HG03103 (cell line): ENCODE results near the gene CREB5.
"Not testable (repeated sequence)": the region's sequence is repeated elsewhere in the genome, so short reads cannot be mapped to it uniquely, and the experiment has no call there.

Source experiments
- ATAC-seq: cut with Tn5 transposase; IDR thresholded peaks from one replicate; pipeline ENCODE4 v1.9.1; 2021; ENCODE audit warnings: low read depth; ENCODE audit not compliant: unreplicated experiment

The CREB5 gene

DNA sequence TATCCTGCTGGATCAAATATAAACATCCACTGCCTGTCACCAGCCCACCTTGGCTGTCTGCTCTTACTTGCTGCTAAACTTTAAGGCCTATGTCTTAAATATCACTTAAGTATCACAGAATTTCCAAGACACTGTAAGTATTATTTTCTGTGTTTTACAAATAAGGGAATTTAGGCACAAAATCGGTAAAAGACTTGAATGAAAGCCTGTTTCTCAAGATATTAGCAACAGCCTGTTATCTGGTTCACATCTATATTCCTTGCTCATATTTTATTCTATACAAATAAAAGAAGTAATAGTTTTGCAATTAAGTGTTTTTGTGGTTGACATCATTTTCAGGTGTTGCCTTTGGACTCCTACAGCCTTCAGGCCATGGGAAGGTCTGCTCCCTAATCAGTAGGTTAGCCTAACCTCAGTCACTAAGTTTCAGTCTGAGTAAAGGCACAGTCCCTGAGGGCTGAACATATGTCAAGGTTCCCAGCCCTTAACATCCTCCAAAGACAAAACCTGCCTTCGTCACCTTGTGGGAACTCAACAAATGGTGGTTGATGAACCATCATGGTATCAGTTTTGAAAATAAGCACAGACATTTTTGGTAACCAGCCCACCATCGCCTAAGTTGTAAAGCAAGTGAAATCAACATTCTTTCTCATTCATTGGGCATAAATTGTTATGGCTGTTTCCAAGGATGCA is 127.1 kb downstream of the CREB5 start:
- peak; percentile 97 for ATAC-seq

DNA sequence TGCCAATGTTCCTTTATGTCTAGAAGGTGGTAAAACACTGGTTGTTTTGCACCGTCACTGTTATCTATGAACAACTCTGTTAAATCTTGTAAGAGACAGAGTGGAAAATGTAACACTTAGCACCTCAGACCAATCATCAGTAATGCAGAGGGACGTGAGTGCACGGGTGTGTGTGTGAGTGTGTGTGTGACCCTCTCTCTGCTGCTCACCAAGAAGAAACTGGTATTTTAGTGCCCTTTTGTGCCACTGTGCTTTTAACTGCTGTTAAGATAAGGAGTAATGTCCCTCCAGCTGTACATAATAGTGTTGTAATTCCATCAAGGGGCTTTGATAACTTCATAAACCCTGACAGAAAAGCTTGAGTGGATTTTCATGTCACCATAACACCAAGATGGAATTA is 130.1 kb downstream of the CREB5 start:
- no peak for ATAC-seq

DNA sequence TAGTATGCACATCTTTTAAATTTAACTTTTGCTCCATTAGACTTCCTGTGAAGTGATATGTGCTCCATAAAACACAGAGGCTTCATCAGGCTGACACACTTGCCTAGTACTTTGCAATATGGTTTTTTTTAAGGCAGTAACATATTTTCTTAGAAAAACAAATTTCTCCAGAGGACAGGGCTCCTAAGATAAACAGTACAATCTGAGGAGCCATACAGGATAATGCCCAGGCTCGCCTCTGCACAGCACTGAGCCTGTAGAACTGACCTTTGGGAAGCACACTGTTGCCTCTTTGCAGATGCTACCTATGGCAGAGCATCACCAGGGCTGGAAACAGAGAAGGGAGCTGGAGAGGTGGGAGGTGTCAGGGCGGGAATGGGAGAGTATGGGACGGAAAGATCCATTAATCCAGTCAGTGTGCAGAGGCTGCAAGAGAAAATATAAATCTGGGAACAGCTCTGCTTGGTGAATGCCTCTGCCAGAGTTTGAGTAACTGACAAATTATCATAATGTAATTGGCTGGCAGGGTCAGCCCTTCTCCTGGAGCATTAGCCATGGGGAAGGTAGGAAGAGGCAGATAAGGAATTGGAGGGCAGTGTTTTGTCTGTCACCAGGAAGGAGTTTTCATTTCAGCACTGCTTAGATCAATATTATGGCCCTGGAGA is 132.3 kb downstream of the CREB5 start:
- no peak for ATAC-seq

DNA sequence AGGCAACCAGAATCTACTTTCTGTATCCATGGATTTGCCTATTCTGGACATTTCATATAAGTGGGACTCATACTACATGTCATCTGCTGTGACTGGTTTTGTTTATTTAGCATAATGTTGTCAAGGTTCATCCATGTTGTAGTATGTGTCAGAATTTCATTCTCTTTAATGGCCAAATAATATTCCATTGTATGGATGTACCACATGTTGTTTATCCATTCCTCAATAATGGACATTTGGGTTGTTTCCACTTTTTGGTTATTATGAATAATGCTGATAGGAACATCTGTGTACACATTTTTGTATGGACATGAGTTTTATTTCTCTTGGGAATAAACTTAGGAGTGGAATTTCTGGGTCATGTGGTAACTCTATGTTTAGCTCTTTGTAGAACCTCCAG is 133.7 kb downstream of the CREB5 start:
- ATAC-seq: no peak

DNA sequence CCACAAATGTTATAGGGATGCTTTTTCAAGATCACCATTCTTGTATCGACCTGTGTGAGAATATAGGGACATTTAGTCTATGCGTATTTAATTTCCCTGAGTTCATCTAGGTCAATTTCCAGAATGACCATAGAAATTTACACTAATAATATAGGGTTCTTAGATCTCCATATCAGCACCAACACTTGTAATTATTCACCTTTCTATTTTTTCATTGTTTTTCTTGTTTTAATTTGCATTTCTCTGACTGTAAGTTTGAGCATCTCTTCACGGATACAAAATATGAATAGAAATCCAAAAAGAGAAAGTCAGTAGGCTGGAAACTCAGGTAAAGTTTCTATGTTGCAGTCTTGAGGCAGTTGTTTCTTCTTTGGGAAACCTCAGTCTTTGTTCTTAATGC is 134.8 kb downstream of the CREB5 start:
- ATAC-seq: no peak

DNA sequence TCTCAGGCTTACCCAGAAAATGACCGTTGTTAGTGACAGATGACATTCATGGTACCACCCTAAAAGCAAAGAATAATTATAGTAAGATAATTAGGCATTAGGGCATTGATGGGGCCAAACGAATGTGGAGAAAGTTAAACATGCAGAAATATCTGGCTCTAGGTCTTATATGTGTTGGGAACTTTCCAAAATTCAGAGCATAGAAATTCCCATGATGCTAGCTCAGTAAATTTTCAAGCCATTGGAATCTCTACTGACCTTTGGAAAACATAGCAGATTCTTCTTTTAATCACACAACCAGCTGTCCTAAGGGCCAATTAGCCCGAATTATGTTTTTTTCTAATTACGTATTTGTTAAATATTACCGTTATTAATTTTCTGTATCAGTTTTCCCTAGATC is 136.1 kb downstream of the CREB5 start:
- ATAC-seq: no peak

DNA sequence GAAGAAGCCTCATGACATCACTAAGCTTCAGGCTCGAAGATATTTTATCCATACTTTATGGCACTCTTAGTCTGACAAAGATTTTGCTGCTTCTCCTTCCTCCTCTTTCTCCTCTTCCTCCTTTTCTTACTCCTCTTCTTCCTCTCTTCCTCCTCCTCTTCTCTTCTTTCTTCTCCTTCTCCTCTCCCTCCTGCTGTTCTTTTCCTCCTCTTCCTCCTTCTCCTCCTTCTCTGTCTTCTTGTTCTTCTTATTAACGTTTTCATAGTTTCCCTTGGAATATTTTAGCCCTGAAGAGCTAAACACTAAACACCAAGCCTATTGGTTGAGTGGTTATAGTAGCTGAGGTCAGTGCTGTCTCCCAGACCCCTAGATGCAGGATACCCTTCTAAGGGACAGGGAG is 137.7 kb downstream of the CREB5 start:
- ATAC-seq: no peak

DNA sequence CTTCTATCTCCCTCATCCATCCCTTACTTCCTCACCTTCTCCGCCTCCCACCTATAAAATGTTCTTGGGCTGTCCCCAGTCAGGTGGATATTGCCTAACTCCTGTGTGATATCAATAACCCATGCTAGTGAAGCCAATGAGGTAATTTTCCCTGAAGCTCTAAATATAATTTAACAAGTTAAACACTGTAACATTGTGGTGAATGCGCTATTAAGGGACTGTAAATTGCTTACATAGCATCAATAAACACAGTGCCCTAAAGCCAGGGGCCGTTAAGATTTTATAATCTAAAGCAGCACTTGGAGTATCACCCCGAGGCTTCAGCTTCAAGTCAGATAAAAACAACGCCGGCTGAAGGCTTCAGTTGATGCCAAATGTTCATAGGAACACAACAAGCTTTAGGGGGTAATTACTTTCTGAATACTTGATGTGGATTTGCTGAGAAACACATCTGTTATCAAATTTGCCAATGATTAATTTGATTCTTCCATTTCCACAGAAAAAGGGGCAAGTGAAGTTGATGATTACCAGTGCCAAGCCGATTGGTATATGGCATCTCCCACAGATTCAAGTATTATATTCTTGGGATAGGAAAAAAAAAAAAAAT is 138.4 kb downstream of the CREB5 start:
- no peak for ATAC-seq

DNA sequence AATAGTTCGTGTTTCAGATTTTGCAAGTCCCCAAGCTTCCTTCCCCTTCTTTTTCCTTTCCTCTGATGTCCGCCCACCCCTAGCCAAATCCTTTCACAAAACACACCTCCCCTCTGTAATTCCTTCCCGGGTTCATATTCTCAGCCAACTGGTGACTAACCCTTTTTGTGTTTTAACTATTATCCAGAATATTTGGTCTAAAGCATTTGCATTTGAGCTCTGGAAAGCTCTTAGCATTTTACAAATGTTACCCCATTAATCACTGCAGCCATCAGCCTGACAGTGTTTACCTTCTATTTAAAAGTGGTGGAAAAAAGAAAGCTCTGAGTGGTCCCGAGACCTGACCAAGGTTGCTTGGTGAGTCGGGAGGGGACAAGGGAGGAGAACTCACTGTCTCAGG is 139.0 kb downstream of the CREB5 start:
- ATAC-seq: no peak

DNA sequence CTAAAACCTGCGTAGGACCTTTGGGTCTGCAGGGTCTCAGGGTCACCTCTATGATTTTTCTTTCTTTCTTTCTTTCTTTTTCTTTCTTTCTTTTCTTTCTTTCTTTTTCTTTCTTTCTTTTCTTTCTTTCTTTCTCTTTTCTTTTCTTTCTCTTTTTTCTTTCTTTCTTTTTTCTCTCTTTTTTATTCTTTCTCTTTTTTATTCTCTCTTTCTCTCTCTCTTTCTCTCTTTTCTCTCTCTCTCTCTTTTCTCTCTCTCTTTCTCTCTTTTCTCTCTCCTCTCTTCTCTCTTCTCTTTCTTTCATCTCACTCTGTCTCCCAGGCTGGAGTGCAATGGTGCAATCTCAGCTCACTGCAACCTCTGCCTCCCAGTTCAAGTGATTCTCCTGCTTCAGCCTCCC is 139.4 kb downstream of the CREB5 start:
- ATAC-seq: not testable (repeated sequence)

DNA sequence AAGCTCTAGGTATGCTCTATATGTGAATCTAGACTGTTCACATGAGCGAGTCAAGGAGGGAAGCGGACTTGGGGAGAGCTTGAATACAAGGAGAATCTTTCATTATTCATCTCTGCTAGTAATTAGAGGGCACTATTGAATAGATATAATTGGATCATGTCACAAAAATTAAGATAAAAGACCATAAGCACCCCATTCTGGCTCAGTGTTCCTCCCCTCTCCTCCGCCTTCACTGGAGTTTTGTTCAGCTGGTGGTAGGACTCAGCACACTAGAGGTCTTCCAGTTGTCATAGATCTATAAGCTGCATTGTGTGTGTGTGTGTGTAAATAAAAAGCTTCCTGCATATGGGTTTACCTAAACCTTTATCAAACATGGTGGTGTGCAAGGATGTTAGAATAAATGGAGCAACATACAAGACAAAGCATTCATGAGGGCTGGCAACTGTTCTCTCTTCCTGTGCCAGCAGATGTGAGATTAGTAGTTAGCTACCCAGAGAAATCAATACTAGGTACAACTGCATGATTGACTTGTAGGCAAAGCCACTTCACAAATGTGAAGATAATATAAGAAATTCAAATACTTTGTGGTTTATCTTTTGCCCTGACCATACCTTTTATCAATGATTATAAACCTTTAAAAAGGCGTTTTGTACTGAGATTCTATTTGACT is 142.6 kb downstream of the CREB5 start:
- ATAC-seq: no peak

DNA sequence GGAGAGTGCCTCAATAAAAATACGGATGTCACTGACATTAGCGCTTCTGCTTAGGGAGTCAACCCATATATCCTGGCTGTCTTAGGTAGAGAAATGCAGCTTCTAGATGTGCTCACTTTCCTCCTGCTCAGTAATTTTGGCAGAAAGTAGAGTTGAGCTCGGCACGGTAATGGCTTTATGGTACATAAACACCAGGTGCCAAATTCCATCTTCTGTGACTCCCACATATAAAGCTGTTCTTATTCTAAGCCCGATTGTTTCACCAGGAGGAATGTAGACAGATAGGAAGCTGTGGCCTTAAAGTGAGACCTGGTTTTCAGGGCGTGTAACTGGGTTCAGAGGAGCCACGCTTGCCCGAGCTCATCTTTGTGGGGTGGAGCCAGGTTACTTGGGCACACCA is 143.7 kb downstream of the CREB5 start:
- no peak for ATAC-seq

DNA sequence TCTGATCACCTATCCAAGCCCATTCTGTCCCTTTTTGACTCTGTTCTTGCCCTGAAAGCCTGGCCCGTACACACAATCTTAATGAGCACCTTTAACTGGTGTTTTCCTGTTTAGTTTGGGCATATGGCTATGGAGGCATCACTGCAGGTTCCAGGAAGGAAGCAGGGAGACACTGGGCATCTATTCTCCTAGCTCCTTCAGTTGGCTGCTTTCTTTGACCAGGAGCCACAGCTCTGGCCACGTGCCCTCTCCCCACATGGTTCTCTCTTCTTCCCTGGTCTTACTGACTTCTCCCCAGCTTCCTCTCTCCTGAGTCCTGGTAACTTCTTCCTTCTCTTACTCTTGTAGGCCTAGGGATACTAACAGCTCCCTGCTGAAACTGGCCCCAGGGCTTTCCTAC is 144.4 kb downstream of the CREB5 start:
- ATAC-seq: no peak

DNA sequence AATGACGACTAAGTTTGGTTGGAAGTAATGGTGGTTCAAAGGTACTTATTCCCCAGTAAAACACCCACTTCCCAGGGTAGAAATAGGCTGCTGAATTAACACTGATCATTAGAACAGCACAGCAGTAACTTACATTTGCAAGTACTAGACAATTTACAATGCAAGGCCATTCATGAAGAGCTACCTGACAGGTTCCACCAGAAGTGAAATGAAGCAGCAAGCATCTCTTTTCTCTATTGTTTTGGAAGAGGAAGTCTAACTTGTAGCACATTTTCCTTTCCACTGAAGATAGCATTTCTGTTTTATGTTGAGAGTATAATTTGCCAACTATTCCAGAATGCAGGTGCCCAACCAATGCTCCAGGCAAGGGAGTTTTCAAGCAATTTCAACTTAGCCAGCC is 145.9 kb downstream of the CREB5 start:
- ATAC-seq: no peak

DNA sequence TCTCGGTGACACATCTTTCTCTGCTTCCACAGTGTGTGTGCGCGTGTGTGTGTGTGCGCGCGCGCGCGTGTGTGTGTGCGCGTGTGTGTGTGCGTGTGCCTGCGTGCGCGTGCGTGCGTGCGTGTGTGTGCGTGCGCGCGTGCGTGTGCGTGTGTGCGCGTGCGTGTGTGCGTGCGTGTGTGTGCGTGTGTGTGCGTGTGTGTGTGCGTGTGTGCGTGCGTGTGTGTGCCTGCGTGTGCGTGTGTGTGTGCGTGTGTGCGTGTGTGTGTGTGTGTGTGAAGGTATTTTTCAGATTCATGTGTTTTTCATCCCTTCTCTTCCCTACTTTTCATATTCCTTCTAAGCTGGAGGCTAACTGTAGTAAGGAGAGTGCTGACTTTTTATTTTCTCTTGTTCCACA is 148.4 kb downstream of the CREB5 start:
- ATAC-seq: no peak

DNA sequence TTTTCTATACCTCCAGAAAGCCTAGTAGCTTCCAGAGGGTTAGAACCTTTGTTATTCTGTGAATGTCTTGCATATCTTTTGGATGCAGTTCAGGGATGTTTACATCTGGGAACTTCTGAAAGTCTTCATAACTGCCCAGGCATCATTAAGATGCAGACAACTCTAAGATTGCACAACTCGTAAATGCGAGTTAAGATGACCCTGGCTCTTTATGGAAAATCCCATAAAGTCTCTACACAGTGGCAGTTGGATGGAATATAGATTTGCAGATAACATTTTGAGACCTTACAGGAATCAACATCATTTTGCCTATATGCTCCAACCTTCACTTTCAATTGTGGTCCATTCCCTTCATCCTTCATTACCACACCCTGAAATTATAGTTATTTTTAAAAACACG is 151.7 kb downstream of the CREB5 start:
- no peak for ATAC-seq

DNA sequence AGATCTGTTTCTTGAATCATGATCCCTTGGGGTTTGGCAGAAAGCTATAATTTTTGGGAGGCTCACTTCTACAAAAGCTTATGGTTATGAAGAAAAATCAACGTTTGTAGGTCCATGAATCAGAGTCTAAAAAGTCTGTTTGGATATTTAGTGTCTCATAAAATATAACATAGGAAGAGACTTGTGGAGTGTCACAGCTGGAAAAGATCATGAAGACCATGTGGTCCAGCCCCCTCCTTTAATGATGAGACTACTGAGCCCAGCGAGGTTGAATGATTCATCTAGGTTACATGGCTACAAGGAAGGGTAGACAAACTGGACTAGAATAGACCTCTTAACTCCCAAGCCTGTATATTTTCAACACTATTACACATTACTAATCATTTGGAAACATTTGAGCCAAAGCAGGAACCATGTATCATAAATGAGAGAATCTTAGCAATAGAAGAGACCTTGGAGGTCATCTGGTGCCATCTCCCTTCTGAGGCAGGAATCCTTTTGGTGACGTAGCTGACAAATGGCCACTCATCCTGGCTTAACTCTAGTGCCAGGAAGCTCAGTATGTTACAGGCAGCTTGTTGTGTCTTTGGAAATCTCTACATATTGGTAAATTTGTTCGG is 152.5 kb downstream of the CREB5 start:
- no peak for ATAC-seq

DNA sequence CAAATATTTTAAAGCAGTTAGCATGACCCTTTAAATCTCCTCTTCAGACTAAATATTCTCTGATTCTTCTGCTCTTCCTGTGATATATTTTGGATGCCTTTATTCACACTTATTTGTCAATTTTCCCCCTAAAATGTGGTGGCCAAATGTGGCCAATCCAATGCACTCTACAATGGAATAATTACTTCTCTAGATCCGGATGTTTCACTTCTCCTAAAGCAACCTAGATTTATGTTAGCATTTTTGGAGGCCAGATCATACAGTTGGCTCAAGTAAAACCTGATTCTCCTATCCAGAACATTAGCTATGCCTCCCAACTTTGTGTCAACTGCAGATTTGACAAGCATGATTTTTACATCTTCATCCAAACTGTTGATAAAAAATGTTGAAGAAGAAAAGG is 153.7 kb downstream of the CREB5 start:
- no peak for ATAC-seq

DNA sequence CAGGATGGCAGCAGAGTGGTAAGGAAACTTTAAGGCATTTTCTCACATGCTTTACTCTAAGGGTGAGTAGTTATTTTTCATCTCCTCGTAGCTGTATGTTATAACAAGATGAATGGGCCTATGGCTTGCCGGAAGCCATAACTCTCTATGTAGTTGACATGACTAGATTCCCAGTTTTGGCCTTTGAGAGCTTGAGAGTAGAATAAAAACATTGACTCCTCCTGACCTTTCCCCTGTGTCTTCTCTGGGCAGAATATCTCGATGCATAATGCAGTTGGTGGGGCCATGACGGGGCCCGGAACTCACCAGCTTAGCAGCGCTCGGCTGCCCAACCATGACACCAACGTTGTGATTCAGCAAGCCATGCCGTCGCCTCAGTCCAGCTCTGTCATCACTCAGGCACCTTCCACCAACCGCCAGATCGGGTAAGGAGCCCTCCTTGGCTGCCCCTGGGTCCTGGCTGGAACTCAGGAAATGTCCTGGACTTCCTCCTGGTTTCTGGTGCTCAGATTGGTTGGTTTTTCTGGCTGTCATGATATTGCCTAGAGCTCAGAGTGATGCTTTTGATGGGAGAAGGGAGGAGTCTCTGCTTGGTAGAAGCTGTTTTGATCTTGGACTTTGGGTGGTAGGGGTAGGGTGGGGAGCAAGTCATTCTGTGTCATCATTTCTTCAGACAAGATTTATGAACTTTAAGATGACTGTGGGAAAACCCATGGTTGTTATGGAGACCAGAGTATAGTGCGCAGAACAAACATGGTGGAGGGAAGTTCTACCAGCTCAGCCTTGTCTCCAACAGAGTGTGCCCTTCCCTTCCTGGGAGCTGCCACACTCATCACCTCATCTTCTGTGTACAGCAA is 158.0 kb downstream of the CREB5 start:
- peak; percentile 68 for ATAC-seq

DNA sequence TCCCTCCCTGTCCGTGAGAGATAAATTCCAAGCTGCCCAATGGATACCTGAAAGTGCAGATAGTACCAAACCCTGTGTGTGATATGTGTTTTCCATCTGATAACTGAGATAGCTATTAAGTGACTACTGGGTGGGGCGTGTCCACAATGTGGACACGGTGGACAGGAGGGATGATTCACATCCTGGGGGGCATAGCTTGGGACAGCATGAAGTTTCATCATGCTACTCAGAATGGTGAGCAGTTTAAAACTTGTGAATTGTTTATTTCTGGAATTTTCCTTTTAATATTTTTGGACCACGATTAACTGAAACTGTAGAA is 158.6 kb downstream of the CREB5 start:
- ATAC-seq: no peak
